GM18861 (cell line): Measurements from ENCODE around the gene C5orf63.
A peak's percentile ranks its signal among the peaks of the same experiment; 100 is the strongest.
"Not testable (repeated sequence)": the region's sequence is repeated elsewhere in the genome, so short reads cannot be mapped to it uniquely, and the experiment has no call there.

Experiments used
- ATAC-seq: cut with Tn5 transposase; IDR thresholded peaks from one replicate; pipeline ENCODE4 v1.9.1; 2021; ENCODE audit not compliant: unreplicated experiment

Gene C5orf63

GRCh38 chr5:127038550-127038949, 34.8 kb downstream of the C5orf63 start:
- no peak for ATAC-seq

GRCh38 chr5:127031863-127032232, 41.5 kb downstream of the C5orf63 start:
- ATAC-seq = no peak

GRCh38 chr5:127031147-127031862, 42.0 kb downstream of the C5orf63 start:
- no peak for ATAC-seq

GRCh38 chr5:127030259-127031146, 42.8 kb downstream of the C5orf63 start, which contains the start of gene MARCHF3:
Gene MARCHF3, minus strand, starts transcription at chr5:127030558. Its CDS starts 112,387 bp downstream, at chr5:126918171.
- ATAC-seq = peak; percentile 91

- peak; percentile 12 for ATAC-seq
These were observed 43.6 kb downstream of the C5orf63 start for GRCh38 chr5:127029581-127030258.

GRCh38 chr5:127028822-127029457, 44.4 kb downstream of the C5orf63 start:
- peak; percentile 23 for ATAC-seq

GRCh38 chr5:127027539-127027938, 45.8 kb downstream of the C5orf63 start:
- ATAC-seq = no peak

GRCh38 chr5:127026166-127026565, 47.1 kb downstream of the C5orf63 start:
- ATAC-seq = no peak

- ATAC-seq = no peak
These were observed 47.8 kb downstream of the C5orf63 start for GRCh38 chr5:127025467-127025866.

GRCh38 chr5:127024821-127025220, 48.5 kb downstream of the C5orf63 start:
- no peak for ATAC-seq

- not testable (repeated sequence) for ATAC-seq
These were observed 49.6 kb downstream of the C5orf63 start for GRCh38 chr5:127023552-127024191.

- no peak for ATAC-seq
These were observed 50.5 kb downstream of the C5orf63 start for GRCh38 chr5:127022846-127023245.

- peak; percentile 39 for ATAC-seq
These were observed 53.4 kb downstream of the C5orf63 start for GRCh38 chr5:127019928-127020327.

- ATAC-seq = not testable (repeated sequence)
These were observed 56.6 kb downstream of the C5orf63 start for GRCh38 chr5:127016722-127017121.

GRCh38 chr5:127015716-127016115, 57.6 kb downstream of the C5orf63 start:
- ATAC-seq = no peak

GRCh38 chr5:127014573-127014972, 58.7 kb downstream of the C5orf63 start:
- peak; percentile 32 for ATAC-seq

GRCh38 chr5:127013407-127013806, 59.9 kb downstream of the C5orf63 start:
- no peak for ATAC-seq

- ATAC-seq = no peak
These were observed 60.4 kb downstream of the C5orf63 start for GRCh38 chr5:127012916-127013315.

- ATAC-seq = peak; percentile 72
These were observed 61.2 kb downstream of the C5orf63 start for GRCh38 chr5:127011961-127012644.

GRCh38 chr5:127011153-127011552, 62.1 kb downstream of the C5orf63 start:
- ATAC-seq = no peak
